Esophagus mucosa (tissue), 1 donor: Measurements from ENCODE around the gene AKR1B1. TPM values are rescaled to one million over a fixed set of nuclear protein-coding genes. Genes with fewer than 3 reads are reported as not detected.

ENCODE experiments used
- ATAC-seq: fragments of 200-7000 bp; cut with Tn5 transposase; one replicate; pipeline ENCODE4 v1.9.1; 2020
- total RNA-seq: library from RNA; stranded (reverse); gene quantifications from one replicate; pipeline ENCODE4 v1.2.4, GENCODE V29; 2023
- donor health status: DM: yes; HTN: yes; CAD: no.

The AKR1B1 gene
- total RNA-seq, 1 donor from 2014 or later: 28.5 TPM

- no peak for ATAC-seq
Observed at GRCh38 chr7:134415700-134416099, 43.2 kb downstream of the AKR1B1 start.

DNA sequence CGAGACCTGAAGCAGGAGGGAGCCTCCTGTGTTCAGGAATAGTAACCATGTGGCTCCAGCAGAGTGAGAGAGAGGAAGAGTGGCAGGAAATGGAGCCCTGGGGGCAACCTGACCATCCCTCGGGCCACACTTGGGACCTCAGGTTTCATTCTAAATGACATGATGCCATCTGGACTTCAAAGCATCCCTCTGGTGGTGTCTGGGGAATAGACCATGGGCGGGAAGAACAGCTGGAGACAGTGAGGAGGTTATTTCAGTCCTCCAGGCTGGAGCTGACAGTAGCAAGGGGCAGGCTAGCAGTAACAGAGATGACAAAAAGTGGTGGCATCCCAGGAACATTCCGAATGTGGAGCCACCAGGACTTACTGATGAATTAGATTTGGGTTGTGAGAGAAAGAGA is 44.8 kb downstream of the AKR1B1 start:
- no peak for ATAC-seq

GRCh38 chr7:134407311-134407710 is 51.6 kb downstream of the AKR1B1 start:
- ATAC-seq: no peak

DNA sequence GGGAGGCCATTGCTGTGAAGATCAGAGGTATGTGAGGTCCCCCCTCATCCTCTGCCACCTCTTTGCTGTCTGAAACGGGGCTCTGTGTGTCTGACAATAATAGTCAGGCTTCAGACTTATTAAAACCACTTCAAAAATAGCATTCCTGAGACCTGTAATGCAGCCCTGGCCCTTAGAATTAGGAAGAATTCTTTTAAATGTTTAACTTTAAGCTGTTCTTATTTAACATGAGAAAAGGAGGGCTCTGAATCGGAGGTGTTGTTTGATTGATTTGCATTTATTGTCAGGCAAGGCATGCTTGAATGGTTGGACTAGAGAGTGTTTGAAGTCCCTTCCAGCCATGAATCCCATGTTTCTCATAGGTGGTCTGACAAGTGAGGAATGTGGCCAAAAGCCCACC is 52.5 kb downstream of the AKR1B1 start:
- ATAC-seq: no peak

DNA sequence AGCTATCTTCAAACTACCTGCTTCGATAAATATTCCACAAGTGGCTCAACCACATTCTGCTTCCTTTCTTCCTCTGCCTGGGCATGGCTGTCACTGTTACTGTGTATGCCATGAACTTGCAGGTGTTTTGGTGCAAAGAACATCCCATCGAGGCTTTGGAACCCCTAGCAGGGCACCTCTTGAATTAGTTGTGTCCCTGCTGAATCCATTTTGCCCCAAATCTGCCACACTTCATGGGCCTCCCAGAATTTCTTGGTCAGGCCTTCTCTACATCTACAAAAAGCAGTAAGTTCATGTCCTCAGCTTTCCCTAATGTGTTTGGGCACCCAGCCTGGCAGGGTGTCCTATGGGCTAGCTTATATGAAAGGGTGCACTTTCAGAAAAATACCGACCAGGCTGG is 53.6 kb downstream of the AKR1B1 start:
- no peak for ATAC-seq

- ATAC-seq: no peak
Observed at GRCh38 chr7:134403062-134403461, 55.8 kb downstream of the AKR1B1 start.

GRCh38 chr7:134400859-134401258 is 58.0 kb downstream of the AKR1B1 start:
- ATAC-seq: no peak

GRCh38 chr7:134396031-134396430 is 62.9 kb downstream of the AKR1B1 start:
- no peak for ATAC-seq

DNA sequence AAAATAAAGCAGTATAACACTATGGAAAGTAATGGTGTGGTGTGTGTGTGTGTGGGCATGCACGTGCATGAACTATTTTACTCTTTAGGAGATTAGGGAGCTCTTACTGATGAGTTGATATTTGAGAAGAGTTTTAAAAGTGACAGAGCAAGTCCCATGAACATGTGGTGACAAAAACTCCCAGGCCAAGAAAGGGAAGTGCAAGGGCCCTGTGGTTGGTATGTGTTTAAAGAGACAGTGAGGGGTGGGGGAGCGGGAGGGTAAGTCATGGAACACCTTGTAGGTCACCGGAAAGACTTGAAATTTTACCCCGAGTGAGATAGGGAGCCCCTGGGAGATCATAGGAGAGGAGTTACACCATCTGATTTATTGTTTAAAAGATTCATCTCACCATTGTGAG is 63.3 kb downstream of the AKR1B1 start:
- ATAC-seq: no peak

- ATAC-seq: no peak
Observed at GRCh38 chr7:134394056-134394455, 64.8 kb downstream of the AKR1B1 start.

Other genes starting within 250 kb of the AKR1B1 start
- 7.2 TPM for gene SLC35B4, start 142.2 kb downstream of the AKR1B1 start, total RNA-seq
- gene AKR1B10, start 68.5 kb upstream of the AKR1B1 start, total RNA-seq: 411 TPM
- gene AKR1B15, start 90.0 kb upstream of the AKR1B1 start, total RNA-seq: 35.1 TPM
- gene BPGM, start 187.8 kb upstream of the AKR1B1 start, total RNA-seq: 8.9 TPM